GM23338 (cell line): ENCODE results near the gene SHANK1. TPM values are rescaled to one million over a fixed set of nuclear protein-coding genes. Genes with fewer than 3 reads are reported as not detected.

Experiments used
- ATAC-seq: fragments of 200-7000 bp; cut with Tn5 transposase; 3 replicates; pipeline ENCODE4 v1.9.1; 2020
- DNase-seq: peaks from one replicate; pipeline ENCODE4 v3.0.0-alpha.2; 2015; ENCODE audit warnings: low spot score
- H2AFZ ChIP-seq: fragments of 200-600 bp; sonication (generic); 2 replicates; pipeline ENCODE4 v1.8.0; 2016; ENCODE audit warnings: antibody characterized with exemption, mild to moderate bottlenecking, moderate library complexity
- H3F3A ChIP-seq: fragments of 200-600 bp; sonication (generic); replicated peaks from 2 replicates; pipeline ENCODE4 v1.8.0; 2017; ENCODE audit warnings: antibody characterized with exemption, mixed run types, low read depth
- H3K27ac ChIP-seq: fragments of 200-600 bp; sonication (generic); 2 replicates; pipeline ENCODE4 v1.6.1; 2016; ENCODE audit warnings: low read depth
- H3K27me3 ChIP-seq: fragments of 200-600 bp; sonication (generic); 2 replicates; pipeline ENCODE4 v1.8.0; 2016; ENCODE audit warnings: mild to moderate bottlenecking, mixed run types, moderate library complexity; ENCODE audit not compliant: insufficient read depth
- H3K36me3 ChIP-seq: fragments of 200-600 bp; sonication (generic); 2 replicates; pipeline ENCODE4 v1.8.0; 2016; ENCODE audit warnings: mild to moderate bottlenecking; ENCODE audit not compliant: insufficient read depth
- H3K4me1 ChIP-seq: fragments of 200-600 bp; sonication (generic); 2 replicates; pipeline ENCODE4 v1.8.0; 2016; ENCODE audit warnings: mild to moderate bottlenecking, moderate library complexity; ENCODE audit not compliant: insufficient read depth
- H3K4me2 ChIP-seq: fragments of 200-600 bp; sonication (generic); 2 replicates; pipeline ENCODE4 v1.7.1; 2017; ENCODE audit warnings: mixed run types
- H3K4me3 ChIP-seq: fragments of 200-600 bp; sonication (generic); 2 replicates; pipeline ENCODE4 v1.6.1; 2016; ENCODE audit warnings: mixed run types
- H3K79me2 ChIP-seq: fragments of 200-600 bp; sonication (generic); replicated peaks from 2 replicates; pipeline ENCODE4 v1.8.0; 2017; ENCODE audit warnings: mild to moderate bottlenecking; ENCODE audit not compliant: insufficient read depth
- H3K9me2 ChIP-seq: fragments of 200-600 bp; sonication (generic); 2 replicates; pipeline ENCODE4 v1.8.0; 2017; ENCODE audit not compliant: insufficient read depth
- H4K20me1 ChIP-seq: fragments of 200-600 bp; sonication (generic); replicated peaks from 2 replicates; pipeline ENCODE4 v1.8.0; 2017; ENCODE audit warnings: mild to moderate bottlenecking; ENCODE audit not compliant: insufficient read depth
- H3K27ac Mint-ChIP-seq: 2 replicates; pipeline ENCODE4 v1.8.0; 2020; ENCODE audit warnings: inconsistent platforms, mild to moderate bottlenecking, moderate library complexity, mixed read lengths
- H3K27me3 Mint-ChIP-seq: 3 replicates; pipeline ENCODE4 v1.8.0; 2022; ENCODE audit warnings: low read depth, mild to moderate bottlenecking, moderate library complexity, mixed read lengths, inconsistent platforms; ENCODE audit not compliant: insufficient read depth, poor library complexity
- H3K36me3 Mint-ChIP-seq: 3 replicates; pipeline ENCODE4 v1.8.0; 2021; ENCODE audit warnings: low read depth, mild to moderate bottlenecking, inconsistent platforms, moderate library complexity, mixed read lengths
- H3K4me1 Mint-ChIP-seq: 3 replicates; pipeline ENCODE4 v1.8.0; 2020; ENCODE audit warnings: mild to moderate bottlenecking, inconsistent platforms, mixed read lengths
- H3K4me3 Mint-ChIP-seq: 3 replicates; pipeline ENCODE4 v1.8.0; 2021; ENCODE audit warnings: moderate library complexity, mild to moderate bottlenecking, inconsistent platforms, mixed read lengths
- H3K9me3 Mint-ChIP-seq: 3 replicates; pipeline ENCODE4 v1.8.0; 2020; ENCODE audit warnings: moderate library complexity, mild to moderate bottlenecking, inconsistent platforms, mixed read lengths
- CREB1 ChIP-seq: fragments of 250-450 bp; sonication (Bioruptor Pico); IDR thresholded peaks from 2 replicates; pipeline ENCODE4 v1.5.0; 2020; ENCODE audit warnings: low read depth, mild to moderate bottlenecking, moderate library complexity
- CTCF ChIP-seq, 2 experiments: fragments of 200-600 bp in 1 of 2; sonication (generic) in 1 of 2; conservative IDR thresholded peaks; 2 replicates each; pipeline versions ENCODE4 v1.5.1 to v1.6.1; 2016 to 2017; ENCODE audit warnings: antibody characterized with exemption in 2 of 2, low read depth in 2 of 2, mild to moderate bottlenecking in 2 of 2, moderate library complexity in 1 of 2
- ETS1 ChIP-seq: IDR thresholded peaks from 2 replicates; pipeline ENCODE4 v1.6.1; 2016; ENCODE audit warnings: antibody characterized with exemption
- EZH2 ChIP-seq: fragments of 200-600 bp; sonication (generic); IDR thresholded peaks from one replicate; pipeline ENCODE4 v1.8.0; 2017; ENCODE audit warnings: antibody characterized with exemption, mild to moderate bottlenecking, low read depth; ENCODE audit not compliant: unreplicated experiment
- EZH2phosphoT487 ChIP-seq: fragments of 200-600 bp; sonication (generic); IDR thresholded peaks from one replicate; pipeline ENCODE4 v1.8.1; 2018; ENCODE audit warnings: antibody characterized with exemption; ENCODE audit not compliant: unreplicated experiment
- JUNB ChIP-seq: IDR thresholded peaks from one replicate; pipeline ENCODE4 v1.6.1; 2016; ENCODE audit warnings: antibody characterized with exemption; ENCODE audit not compliant: unreplicated experiment
- NANOG ChIP-seq: IDR thresholded peaks from 2 replicates; pipeline ENCODE4 v1.6.1; 2016; ENCODE audit warnings: antibody characterized with exemption, borderline replicate concordance
- POLR2AphosphoS5 ChIP-seq: IDR thresholded peaks from 2 replicates; pipeline ENCODE4 v1.6.1; 2016; ENCODE audit warnings: antibody characterized with exemption, low read depth
- STAT1 ChIP-seq: IDR thresholded peaks from one replicate; pipeline ENCODE4 v1.6.1; 2016; ENCODE audit warnings: antibody characterized with exemption; ENCODE audit not compliant: unreplicated experiment
- ZNF331 ChIP-seq: fragments of 250-450 bp; sonication (Bioruptor Pico); IDR thresholded peaks from 2 replicates; pipeline ENCODE4 v1.5.0; 2020; ENCODE audit warnings: low read depth, mild to moderate bottlenecking, moderate library complexity
- polyA plus RNA-seq: library from polyadenylated mRNA; unstranded; fragments of >200 nt; fragmentation: Nextera tagmentation; extraction: Ambion mirVana; gene quantifications from 2 replicates; pipeline ENCODE4 v1.2.1, GENCODE V29; 2016
- total RNA-seq: library from RNA; depleted of rRNA; stranded (reverse); fragments of >200 nt; shearing (Covaris generic); gene quantifications from 2 replicates; pipeline ENCODE4 v1.2.3, GENCODE V29; 2014
- TF ChIP-seq, protein P1 (sequence below): fragments of 250-450 bp; sonication (Bioruptor Pico); IDR thresholded peaks from 2 replicates; pipeline ENCODE4 v1.5.0; 2020; ENCODE audit warnings: mild to moderate bottlenecking, moderate library complexity
- TF ChIP-seq, protein P2 (sequence below): IDR thresholded peaks from one replicate; pipeline ENCODE4 v1.6.1; 2018; ENCODE audit warnings: antibody characterized with exemption; ENCODE audit not compliant: unreplicated experiment

Gene SHANK1
- total and polyA plus RNA-seq, 2 experiments from 2014 or later: 0.23 to 4.1 TPM

- H3K36me3 ChIP-seq: no peaks in the 10 kb centered on the region
- H3K9me2 ChIP-seq: no peaks in the 10 kb centered on the region
- no peak; the same call in 1 of the 3 replicates for ATAC-seq
- H3K27me3 ChIP-seq: peaks cover 62% of the 10 kb centered on the region
- Mint-ChIP-seq H3K9me3 (peaks cover 96% of the 10 kb centered on the region), H3K27me3 (peaks cover 16% of the 10 kb centered on the region), H3K4me3 (no peak overlapping the region), H3K4me1 (no peaks in the 10 kb centered on the region), H3K36me3 (peaks cover 55% of the 10 kb centered on the region), H3K27ac (no peak overlapping the region)
- H3K4me3 ChIP-seq: 0 out of 2 replicates have a peak overlapping the region, but pooled peaks have one; percentile 25
- H3K27ac ChIP-seq: no peak overlapping the region
- no peaks in the 10 kb centered on the region for H4K20me1 ChIP-seq
- H3K4me2 ChIP-seq: peak overlapping the region; percentile 45; the same call in 1 of the 2 replicates
- H2AFZ ChIP-seq: no peak overlapping the region
- TF ChIP-seq CTCF (conservative IDR thresholded peaks at IDR 0.05; ENCODE audit: low read depth in 2 of 2) (no peak), CREB1 (CRISPR knock-in tag) (no peak), STAT1 (no peak), POLR2AphosphoS5 (no peak), ZNF331 (CRISPR knock-in tag) (no peak), ETS1 (no peak), EZH2phosphoT487 (no peak), NANOG (no peak), JUNB (no peak), EZH2 (no peak)
- TF ChIP-seq, protein P1, sequence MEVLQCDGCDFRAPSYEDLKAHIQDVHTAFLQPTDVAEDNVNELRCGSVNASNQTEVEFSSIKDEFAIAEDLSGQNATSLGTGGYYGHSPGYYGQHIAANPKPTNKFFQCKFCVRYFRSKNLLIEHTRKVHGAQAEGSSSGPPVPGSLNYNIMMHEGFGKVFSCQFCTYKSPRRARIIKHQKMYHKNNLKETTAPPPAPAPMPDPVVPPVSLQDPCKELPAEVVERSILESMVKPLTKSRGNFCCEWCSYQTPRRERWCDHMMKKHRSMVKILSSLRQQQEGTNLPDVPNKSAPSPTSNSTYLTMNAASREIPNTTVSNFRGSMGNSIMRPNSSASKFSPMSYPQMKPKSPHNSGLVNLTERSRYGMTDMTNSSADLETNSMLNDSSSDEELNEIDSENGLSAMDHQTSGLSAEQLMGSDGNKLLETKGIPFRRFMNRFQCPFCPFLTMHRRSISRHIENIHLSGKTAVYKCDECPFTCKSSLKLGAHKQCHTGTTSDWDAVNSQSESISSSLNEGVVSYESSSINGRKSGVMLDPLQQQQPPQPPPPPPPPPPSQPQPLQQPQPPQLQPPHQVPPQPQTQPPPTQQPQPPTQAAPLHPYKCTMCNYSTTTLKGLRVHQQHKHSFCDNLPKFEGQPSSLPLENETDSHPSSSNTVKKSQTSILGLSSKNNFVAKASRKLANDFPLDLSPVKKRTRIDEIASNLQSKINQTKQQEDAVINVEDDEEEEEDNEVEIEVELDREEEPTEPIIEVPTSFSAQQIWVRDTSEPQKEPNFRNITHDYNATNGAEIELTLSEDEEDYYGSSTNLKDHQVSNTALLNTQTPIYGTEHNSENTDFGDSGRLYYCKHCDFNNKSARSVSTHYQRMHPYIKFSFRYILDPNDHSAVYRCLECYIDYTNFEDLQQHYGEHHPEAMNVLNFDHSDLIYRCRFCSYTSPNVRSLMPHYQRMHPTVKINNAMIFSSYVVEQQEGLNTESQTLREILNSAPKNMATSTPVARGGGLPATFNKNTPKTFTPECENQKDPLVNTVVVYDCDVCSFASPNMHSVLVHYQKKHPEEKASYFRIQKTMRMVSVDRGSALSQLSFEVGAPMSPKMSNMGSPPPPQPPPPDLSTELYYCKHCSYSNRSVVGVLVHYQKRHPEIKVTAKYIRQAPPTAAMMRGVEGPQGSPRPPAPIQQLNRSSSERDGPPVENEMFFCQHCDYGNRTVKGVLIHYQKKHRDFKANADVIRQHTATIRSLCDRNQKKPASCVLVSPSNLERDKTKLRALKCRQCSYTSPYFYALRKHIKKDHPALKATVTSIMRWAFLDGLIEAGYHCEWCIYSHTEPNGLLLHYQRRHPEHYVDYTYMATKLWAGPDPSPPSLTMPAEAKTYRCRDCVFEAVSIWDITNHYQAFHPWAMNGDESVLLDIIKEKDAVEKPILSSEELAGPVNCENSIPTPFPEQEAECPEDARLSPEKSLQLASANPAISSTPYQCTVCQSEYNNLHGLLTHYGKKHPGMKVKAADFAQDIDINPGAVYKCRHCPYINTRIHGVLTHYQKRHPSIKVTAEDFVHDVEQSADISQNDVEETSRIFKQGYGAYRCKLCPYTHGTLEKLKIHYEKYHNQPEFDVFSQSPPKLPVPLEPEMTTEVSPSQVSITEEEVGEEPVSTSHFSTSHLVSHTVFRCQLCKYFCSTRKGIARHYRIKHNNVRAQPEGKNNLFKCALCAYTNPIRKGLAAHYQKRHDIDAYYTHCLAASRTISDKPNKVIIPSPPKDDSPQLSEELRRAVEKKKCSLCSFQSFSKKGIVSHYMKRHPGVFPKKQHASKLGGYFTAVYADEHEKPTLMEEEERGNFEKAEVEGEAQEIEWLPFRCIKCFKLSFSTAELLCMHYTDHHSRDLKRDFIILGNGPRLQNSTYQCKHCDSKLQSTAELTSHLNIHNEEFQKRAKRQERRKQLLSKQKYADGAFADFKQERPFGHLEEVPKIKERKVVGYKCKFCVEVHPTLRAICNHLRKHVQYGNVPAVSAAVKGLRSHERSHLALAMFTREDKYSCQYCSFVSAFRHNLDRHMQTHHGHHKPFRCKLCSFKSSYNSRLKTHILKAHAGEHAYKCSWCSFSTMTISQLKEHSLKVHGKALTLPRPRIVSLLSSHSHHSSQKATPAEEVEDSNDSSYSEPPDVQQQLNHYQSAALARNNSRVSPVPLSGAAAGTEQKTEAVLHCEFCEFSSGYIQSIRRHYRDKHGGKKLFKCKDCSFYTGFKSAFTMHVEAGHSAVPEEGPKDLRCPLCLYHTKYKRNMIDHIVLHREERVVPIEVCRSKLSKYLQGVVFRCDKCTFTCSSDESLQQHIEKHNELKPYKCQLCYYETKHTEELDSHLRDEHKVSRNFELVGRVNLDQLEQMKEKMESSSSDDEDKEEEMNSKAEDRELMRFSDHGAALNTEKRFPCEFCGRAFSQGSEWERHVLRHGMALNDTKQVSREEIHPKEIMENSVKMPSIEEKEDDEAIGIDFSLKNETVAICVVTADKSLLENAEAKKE (CRISPR knock-in tag): no peak
- TF ChIP-seq, protein P2, sequence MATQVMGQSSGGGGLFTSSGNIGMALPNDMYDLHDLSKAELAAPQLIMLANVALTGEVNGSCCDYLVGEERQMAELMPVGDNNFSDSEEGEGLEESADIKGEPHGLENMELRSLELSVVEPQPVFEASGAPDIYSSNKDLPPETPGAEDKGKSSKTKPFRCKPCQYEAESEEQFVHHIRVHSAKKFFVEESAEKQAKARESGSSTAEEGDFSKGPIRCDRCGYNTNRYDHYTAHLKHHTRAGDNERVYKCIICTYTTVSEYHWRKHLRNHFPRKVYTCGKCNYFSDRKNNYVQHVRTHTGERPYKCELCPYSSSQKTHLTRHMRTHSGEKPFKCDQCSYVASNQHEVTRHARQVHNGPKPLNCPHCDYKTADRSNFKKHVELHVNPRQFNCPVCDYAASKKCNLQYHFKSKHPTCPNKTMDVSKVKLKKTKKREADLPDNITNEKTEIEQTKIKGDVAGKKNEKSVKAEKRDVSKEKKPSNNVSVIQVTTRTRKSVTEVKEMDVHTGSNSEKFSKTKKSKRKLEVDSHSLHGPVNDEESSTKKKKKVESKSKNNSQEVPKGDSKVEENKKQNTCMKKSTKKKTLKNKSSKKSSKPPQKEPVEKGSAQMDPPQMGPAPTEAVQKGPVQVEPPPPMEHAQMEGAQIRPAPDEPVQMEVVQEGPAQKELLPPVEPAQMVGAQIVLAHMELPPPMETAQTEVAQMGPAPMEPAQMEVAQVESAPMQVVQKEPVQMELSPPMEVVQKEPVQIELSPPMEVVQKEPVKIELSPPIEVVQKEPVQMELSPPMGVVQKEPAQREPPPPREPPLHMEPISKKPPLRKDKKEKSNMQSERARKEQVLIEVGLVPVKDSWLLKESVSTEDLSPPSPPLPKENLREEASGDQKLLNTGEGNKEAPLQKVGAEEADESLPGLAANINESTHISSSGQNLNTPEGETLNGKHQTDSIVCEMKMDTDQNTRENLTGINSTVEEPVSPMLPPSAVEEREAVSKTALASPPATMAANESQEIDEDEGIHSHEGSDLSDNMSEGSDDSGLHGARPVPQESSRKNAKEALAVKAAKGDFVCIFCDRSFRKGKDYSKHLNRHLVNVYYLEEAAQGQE: no peak
- peaks cover 30% of the 10 kb centered on the region for H3K4me1 ChIP-seq
- no peaks in the 10 kb centered on the region for H3K79me2 ChIP-seq
- peaks cover 9% of the 10 kb centered on the region; the same call in 1 of the 2 replicates for H3F3A ChIP-seq
- peak; percentile 86 for DNase-seq
Measured at GRCh38 chr19:50679177-50680125, 40.2 kb downstream of the SHANK1 start.
